Glutamatergic neuron (in vitro differentiated cells): Measurements from ENCODE around the gene GNLY. TPM values are rescaled to one million over a fixed set of nuclear protein-coding genes. Genes with fewer than 3 reads are reported as not detected.
"Not testable (repeated sequence)": the region's sequence is repeated elsewhere in the genome, so short reads cannot be mapped to it uniquely, and the experiment has no call there.

Source experiments
- DNase-seq: peaks from one replicate; pipeline ENCODE4 v3.0.0; 2022
- H3K27ac Mint-ChIP-seq: one replicate; pipeline ENCODE4 v1.8.0; 2020; ENCODE audit warnings: mild to moderate bottlenecking, mixed read lengths, inconsistent platforms; ENCODE audit not compliant: unreplicated experiment
- H3K27me3 Mint-ChIP-seq: one replicate; pipeline ENCODE4 v1.8.0; 2020; ENCODE audit warnings: mild to moderate bottlenecking, moderate library complexity, mixed read lengths, inconsistent platforms; ENCODE audit not compliant: unreplicated experiment
- H3K36me3 Mint-ChIP-seq: one replicate; pipeline ENCODE4 v1.8.0; 2020; ENCODE audit warnings: mild to moderate bottlenecking, mixed read lengths, inconsistent platforms; ENCODE audit not compliant: unreplicated experiment
- H3K4me1 Mint-ChIP-seq: one replicate; pipeline ENCODE4 v1.8.0; 2020; ENCODE audit warnings: mild to moderate bottlenecking, low read depth, mixed read lengths, inconsistent platforms; ENCODE audit not compliant: unreplicated experiment
- H3K4me3 Mint-ChIP-seq: one replicate; pipeline ENCODE4 v1.8.0; 2020; ENCODE audit warnings: mild to moderate bottlenecking, mixed read lengths, inconsistent platforms; ENCODE audit not compliant: unreplicated experiment
- H3K9me3 Mint-ChIP-seq: one replicate; pipeline ENCODE4 v1.8.0; 2020; ENCODE audit warnings: mild to moderate bottlenecking, moderate library complexity, mixed read lengths, inconsistent platforms; ENCODE audit not compliant: unreplicated experiment
- CTCF ChIP-seq: fragments of 200-600 bp; sonication (generic); IDR thresholded peaks from one replicate; pipeline ENCODE4 v1.5.0; 2021; ENCODE audit not compliant: partially characterized antibody, unreplicated experiment
- total RNA-seq: library from RNA; stranded (reverse); fragmentation: NEBNext Ultra II Directional; extraction: Animal tissue kit (Norgen Biotek cat#: 25700); gene quantifications from one replicate; pipeline ENCODE4 v1.2.1, GENCODE V29; 2021; ENCODE audit not compliant: unreplicated experiment

GNLY gene
- total RNA-seq, 1 donor from 2014 or later = not detected

- Mint-ChIP-seq H3K4me1 (peaks cover 4% of the 10 kb centered on the region), H3K9me3 (peaks cover 1% of the 10 kb centered on the region)
- TF ChIP-seq CTCF = no peak
Measured at GRCh38 chr2:85712849-85713612, 18.9 kb downstream of the GNLY start.

GRCh38 chr2:85713836-85714235 is 19.7 kb downstream of the GNLY start:
- no peak for DNase-seq
- Mint-ChIP-seq H3K27ac (no peak overlapping the region), H3K9me3 (peaks cover 1% of the 10 kb centered on the region)

More at GRCh38 chr2:85712849-85713612, 18.9 kb downstream of the GNLY start:
- H3K4me3 Mint-ChIP-seq = no peak overlapping the region
- no peaks in the 10 kb centered on the region for H3K36me3 Mint-ChIP-seq
- peaks cover 1% of the 10 kb centered on the region for H3K27me3 Mint-ChIP-seq
- DNase-seq = no peak
- no peak overlapping the region for H3K27ac Mint-ChIP-seq

DNA sequence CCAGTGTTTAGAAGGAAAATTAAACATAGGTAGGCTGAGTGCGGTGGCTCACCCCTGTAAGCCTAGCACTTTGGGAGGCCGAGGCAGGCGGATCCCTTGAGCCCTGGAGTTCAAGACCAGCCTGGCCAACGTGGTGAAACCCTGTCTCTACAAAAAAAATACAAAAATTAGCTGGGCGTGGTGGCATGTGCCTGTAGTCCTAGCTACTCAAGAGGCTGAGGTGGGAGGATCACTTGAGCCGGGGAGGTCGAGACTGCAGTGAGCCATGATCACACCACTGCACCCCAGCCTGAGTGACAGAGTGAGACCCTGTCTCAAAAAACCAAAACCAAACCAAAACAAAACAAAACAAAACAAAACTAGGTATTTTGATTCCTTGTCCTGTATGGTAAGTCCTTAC is 20.3 kb downstream of the GNLY start:
- H3K27me3 Mint-ChIP-seq, H3K27ac Mint-ChIP-seq, H3K4me1 Mint-ChIP-seq, DNase-seq, H3K36me3 Mint-ChIP-seq, H3K9me3 Mint-ChIP-seq, H3K4me3 Mint-ChIP-seq: not testable (repeated sequence)

More at GRCh38 chr2:85713836-85714235, 19.7 kb downstream of the GNLY start:
- Mint-ChIP-seq H3K4me3 (no peak overlapping the region), H3K4me1 (peaks cover 6% of the 10 kb centered on the region), H3K27me3 (peaks cover 2% of the 10 kb centered on the region), H3K36me3 (no peaks in the 10 kb centered on the region)
- TF ChIP-seq CTCF = no peak

DNA sequence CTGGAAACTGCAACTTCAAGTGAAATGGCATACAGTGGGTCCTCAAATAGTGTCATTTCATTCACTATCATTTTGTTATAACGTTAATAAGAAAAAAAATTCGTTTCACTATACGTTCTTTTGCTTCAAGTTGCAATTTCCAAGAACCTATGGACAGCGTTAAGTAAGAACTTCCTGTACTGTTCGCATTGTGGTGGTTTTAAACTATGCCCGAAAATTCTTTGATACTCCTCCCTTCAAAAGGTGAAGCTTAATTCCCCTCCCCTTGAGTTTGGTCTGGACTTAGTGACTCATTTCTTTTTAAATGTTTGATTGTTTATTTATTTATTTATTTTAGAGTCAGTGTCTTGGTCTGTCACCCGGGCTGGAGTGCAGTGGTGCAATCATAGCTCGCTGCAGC is 20.7 kb downstream of the GNLY start:
- H3K9me3 Mint-ChIP-seq = peaks cover 1% of the 10 kb centered on the region
- no peak for TF ChIP-seq CTCF

DNA sequence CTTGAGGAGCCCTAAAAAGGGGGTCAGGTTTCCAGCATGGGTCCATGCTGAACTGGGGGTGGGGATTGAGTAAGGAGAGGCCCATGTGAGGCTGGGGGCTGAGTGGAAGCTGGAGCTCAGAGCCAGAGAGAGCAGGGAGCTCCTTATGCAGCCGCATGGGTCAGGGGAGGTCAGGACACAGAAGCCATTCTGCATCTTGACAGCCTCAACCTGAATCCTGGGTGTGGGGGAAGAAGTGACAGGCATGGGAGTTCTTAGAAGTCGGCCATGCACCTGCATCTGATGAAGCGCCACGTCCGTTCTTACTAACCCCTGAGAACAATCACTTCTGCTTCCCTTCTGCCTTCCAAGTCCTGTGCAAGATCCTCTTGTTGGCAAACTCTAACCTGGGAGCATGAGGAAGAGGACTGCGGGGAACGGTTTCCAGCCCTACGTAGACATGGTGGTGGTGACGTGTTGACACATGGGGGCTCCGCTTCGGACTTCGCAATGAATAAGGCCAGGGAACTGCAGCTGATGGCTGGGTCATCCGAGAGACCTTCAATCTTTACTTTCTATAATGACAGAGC is 22.3 kb downstream of the GNLY start:
- Mint-ChIP-seq H3K9me3 (peaks cover 3% of the 10 kb centered on the region), H3K27me3 (peaks cover 4% of the 10 kb centered on the region), H3K27ac (no peak overlapping the region), H3K4me3 (no peak overlapping the region), H3K36me3 (peaks cover 5% of the 10 kb centered on the region), H3K4me1 (peaks cover 7% of the 10 kb centered on the region)
- no peak for TF ChIP-seq CTCF
- no peak for DNase-seq

More for the DNA sequence above, 20.7 kb downstream of the GNLY start:
- Mint-ChIP-seq H3K27me3 (peaks cover 2% of the 10 kb centered on the region), H3K4me3 (no peak overlapping the region), H3K27ac (no peak overlapping the region), H3K36me3 (no peaks in the 10 kb centered on the region), H3K4me1 (peaks cover 7% of the 10 kb centered on the region)
- DNase-seq = no peak
